Upper lobe of right lung (tissue), 1 donor: Measurements from ENCODE around the gene ESF1. TPM values are rescaled to one million over a fixed set of nuclear protein-coding genes. Genes with fewer than 3 reads are reported as not detected.

Experiments used
- ATAC-seq: fragments of 200-7000 bp; cut with Tn5 transposase; one replicate; pipeline ENCODE4 v1.9.1; 2020; ENCODE audit warnings: mild to moderate bottlenecking, moderate library complexity
- DNase-seq: peaks from one replicate; pipeline ENCODE4 v3.0.0-alpha.2; 2020
- H3K27ac ChIP-seq: fragments of 200-600 bp; one replicate; pipeline ENCODE4 v1.8.0; 2022
- H3K27me3 ChIP-seq: fragments of 200-600 bp; one replicate; pipeline ENCODE4 v1.8.0; 2022; ENCODE audit warnings: mild to moderate bottlenecking
- H3K36me3 ChIP-seq: fragments of 200-600 bp; one replicate; pipeline ENCODE4 v1.8.0; 2022
- H3K4me1 ChIP-seq: fragments of 200-600 bp; one replicate; pipeline ENCODE4 v1.8.0; 2022
- H3K4me3 ChIP-seq: fragments of 200-600 bp; one replicate; pipeline ENCODE4 v1.8.0; 2022; ENCODE audit warnings: mild to moderate bottlenecking
- H3K9me3 ChIP-seq: fragments of 200-600 bp; one replicate; pipeline ENCODE4 v1.8.0; 2022
- CTCF ChIP-seq: fragments of 200-600 bp; IDR thresholded peaks from one replicate; pipeline ENCODE4 v1.8.0; 2022; ENCODE audit warnings: antibody characterized with exemption
- intact Hi-C: fragments of 100-400 bp; cut with DNase I; formaldehyde crosslinking; loops from one replicate; pipeline ENCODE4 v1.11.0; 2022
- total RNA-seq: library from RNA; stranded (reverse); fragmentation: NEBNext Ultra II Directional; extraction: Animal tissue kit (Norgen Biotek cat#: 25700); gene quantifications from one replicate; pipeline ENCODE4 v1.2.1, GENCODE V29; 2021
- donor health status: DM: no; HTN: yes; CAD: no; lungs with severe emphysema.

The ESF1 gene
- total RNA-seq, 1 donor from 2014 or later = 15.1 TPM

DNA sequence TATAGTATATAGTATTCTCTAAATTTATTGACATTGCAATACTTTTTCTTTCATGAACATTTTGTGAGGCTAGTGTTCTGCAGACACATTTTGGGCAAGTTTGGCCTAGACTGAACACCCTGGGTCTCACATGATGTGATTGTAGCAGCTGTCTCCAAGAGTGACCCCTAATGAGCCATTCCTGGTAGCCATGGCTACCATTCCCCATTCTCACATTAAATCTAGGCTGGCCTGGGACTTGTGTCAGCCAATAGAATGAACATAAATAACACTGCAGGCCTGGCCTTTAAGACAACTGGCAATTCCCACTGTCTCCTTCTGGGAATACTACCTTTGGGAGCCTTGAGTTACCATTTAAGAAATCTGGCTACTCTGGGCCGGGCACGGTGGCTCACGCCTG is 108.0 kb downstream of the ESF1 start:
- TF ChIP-seq CTCF = no peak
- Histone ChIP-seq H3K4me3 (no peak overlapping the region), H3K27me3 (no peaks in the 10 kb centered on the region), H3K36me3 (no peaks in the 10 kb centered on the region), H3K4me1 (no peaks in the 10 kb centered on the region), H3K27ac (no peak overlapping the region), H3K9me3 (no peaks in the 10 kb centered on the region)
- intact Hi-C loops = no loop called here
- no peak for ATAC-seq
- DNase-seq = no peak

DNA sequence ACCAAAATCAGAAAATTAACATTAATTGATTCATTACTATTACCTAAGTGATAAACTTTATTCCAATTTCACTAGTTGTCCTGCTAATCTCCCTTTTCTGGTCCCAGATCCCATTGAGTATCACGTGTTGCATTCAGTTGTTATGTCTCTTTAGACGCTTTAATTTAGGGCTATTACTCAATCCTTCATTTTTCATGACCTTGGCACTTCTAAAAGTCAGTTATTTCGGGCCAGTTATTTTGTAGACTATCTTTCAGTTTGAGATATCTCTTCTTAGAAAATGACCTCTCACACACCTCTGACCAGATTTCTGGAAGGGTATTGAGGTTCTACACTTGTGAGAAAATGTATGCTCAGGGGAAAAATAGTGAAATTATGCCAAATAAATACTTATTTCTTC is 112.0 kb downstream of the ESF1 start:
- DNase-seq (no peak), ATAC-seq (no peak)
- H3K27me3 ChIP-seq = no peaks in the 10 kb centered on the region
- intact Hi-C loops = no loop called here
- no peak overlapping the region for H3K27ac ChIP-seq
- no peaks in the 10 kb centered on the region for H3K4me1 ChIP-seq
- H3K9me3 ChIP-seq = no peaks in the 10 kb centered on the region
- H3K36me3 ChIP-seq = no peaks in the 10 kb centered on the region
- no peak overlapping the region for H3K4me3 ChIP-seq
- no peak for TF ChIP-seq CTCF

DNA sequence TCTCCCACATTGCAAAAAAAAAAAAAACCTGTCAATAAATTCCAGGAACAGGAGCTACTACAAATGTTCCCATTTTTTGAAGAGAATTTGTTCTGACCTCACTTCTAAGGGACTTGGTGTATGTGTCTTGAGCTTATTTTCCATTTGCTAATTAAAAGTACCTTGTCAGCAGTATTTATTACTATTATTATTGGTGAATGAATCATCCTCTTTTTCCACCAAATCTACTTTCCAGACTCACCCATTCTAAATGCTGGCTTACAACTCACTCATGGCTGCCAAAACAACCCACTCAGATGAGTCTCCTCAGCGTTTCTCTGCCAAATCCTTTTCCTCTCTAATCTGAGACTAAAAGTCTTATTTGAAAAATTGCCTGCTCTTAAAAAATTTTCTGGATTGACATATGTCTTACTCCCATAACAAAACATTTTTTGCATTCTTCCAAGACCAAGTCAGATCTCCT is 112.8 kb downstream of the ESF1 start:
- H3K27me3 ChIP-seq = no peaks in the 10 kb centered on the region

GRCh38 chr20:13671512-13671911 is 113.2 kb downstream of the ESF1 start:
- no peaks in the 10 kb centered on the region for H3K9me3 ChIP-seq
- intact Hi-C loops = no loop called here
- ATAC-seq = no peak
- H3K4me1 ChIP-seq = no peaks in the 10 kb centered on the region
- no peak for DNase-seq
- TF ChIP-seq CTCF = no peak
- no peaks in the 10 kb centered on the region for H3K36me3 ChIP-seq
- H3K27ac ChIP-seq = peak overlapping the region; percentile 8
- no peak overlapping the region for H3K4me3 ChIP-seq
- H3K27me3 ChIP-seq = no peaks in the 10 kb centered on the region

More for the DNA sequence above, 112.8 kb downstream of the ESF1 start:
- ATAC-seq (no peak), DNase-seq (no peak)
- Histone ChIP-seq H3K9me3 (no peaks in the 10 kb centered on the region), H3K36me3 (no peaks in the 10 kb centered on the region), H3K27ac (peak overlapping the region; percentile 6), H3K4me3 (no peak overlapping the region), H3K4me1 (no peaks in the 10 kb centered on the region)
- no peak for TF ChIP-seq CTCF
- intact Hi-C loops = no loop called here

DNA sequence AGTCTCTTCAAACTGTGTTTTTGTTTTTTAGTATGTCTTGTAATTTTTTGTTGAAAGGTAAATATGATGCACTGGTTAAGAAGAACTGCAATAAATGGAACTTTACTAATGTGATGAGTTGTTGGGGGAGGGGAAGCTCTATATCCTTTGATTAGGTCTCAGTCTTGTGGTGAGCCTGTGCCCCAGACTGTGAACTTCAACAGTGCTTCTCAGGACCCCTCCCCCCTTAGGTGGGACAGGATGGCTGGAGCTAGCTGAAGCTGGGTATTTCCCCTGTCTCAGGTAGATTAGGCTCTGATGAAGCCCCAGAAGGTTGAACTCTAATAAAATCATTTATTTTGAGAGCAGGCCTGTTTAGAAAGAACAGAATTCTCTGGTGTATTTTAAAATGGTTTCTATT is 114.6 kb downstream of the ESF1 start:
- DNase-seq = no peak
- H3K36me3 ChIP-seq = no peaks in the 10 kb centered on the region
- H3K27ac ChIP-seq = no peak overlapping the region
- no peak for TF ChIP-seq CTCF
- H3K27me3 ChIP-seq = no peaks in the 10 kb centered on the region
- H3K4me1 ChIP-seq = no peaks in the 10 kb centered on the region
- H3K9me3 ChIP-seq = no peaks in the 10 kb centered on the region
- no peak for ATAC-seq
- intact Hi-C loops = no loop called here
- no peak overlapping the region for H3K4me3 ChIP-seq

- no peaks in the 10 kb centered on the region for H3K4me1 ChIP-seq
- H3K27me3 ChIP-seq = no peaks in the 10 kb centered on the region
- H3K4me3 ChIP-seq = no peak overlapping the region
- intact Hi-C loops = no loop called here
- ATAC-seq = no peak
- H3K36me3 ChIP-seq = no peaks in the 10 kb centered on the region
- no peak for DNase-seq
- H3K9me3 ChIP-seq = no peaks in the 10 kb centered on the region
- TF ChIP-seq CTCF = no peak
- no peak overlapping the region for H3K27ac ChIP-seq
Observed at GRCh38 chr20:13665709-13666395, 118.9 kb downstream of the ESF1 start.
